Measurements from ENCODE around the gene BATF3.

GRCh38 chr1:212683357-212683722 lies 16.3 kb downstream of the BATF3 start:
- TF ChIP-seq CTCF (IDR thresholded peaks at IDR 0.05) (no peak), POLR2A (IDR thresholded peaks at IDR 0.05) (no peak)
